Right renal pelvis (tissue), 4 donors: ENCODE results near the gene NME8. TPM values are rescaled to one million over a fixed set of nuclear protein-coding genes. Genes with fewer than 3 reads are reported as not detected.
"Not testable (repeated sequence)": the region's sequence is repeated elsewhere in the genome, so short reads cannot be mapped to it uniquely, and the experiment has no call there.

Experiments used
- DNase-seq, 4 donors: peaks; one replicate each; pipeline ENCODE4 v3.0.0-alpha.2; 2013; ENCODE audit warnings: low read depth in 4 of 4, low spot score in 3 of 4, missing footprints in 1 of 4
- polyA plus RNA-seq, 4 donors: library from polyadenylated mRNA; unstranded; fragments of 120-200 nt; gene quantifications; one replicate each; pipeline ENCODE4 v1.2.1, GENCODE V29; 2013; ENCODE audit not compliant: insufficient read length in 4 of 4

The NME8 gene, protein sequence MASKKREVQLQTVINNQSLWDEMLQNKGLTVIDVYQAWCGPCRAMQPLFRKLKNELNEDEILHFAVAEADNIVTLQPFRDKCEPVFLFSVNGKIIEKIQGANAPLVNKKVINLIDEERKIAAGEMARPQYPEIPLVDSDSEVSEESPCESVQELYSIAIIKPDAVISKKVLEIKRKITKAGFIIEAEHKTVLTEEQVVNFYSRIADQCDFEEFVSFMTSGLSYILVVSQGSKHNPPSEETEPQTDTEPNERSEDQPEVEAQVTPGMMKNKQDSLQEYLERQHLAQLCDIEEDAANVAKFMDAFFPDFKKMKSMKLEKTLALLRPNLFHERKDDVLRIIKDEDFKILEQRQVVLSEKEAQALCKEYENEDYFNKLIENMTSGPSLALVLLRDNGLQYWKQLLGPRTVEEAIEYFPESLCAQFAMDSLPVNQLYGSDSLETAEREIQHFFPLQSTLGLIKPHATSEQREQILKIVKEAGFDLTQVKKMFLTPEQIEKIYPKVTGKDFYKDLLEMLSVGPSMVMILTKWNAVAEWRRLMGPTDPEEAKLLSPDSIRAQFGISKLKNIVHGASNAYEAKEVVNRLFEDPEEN
- polyA plus RNA-seq: under 1 TPM in 3 of 4 donors, not detected in 1; 0.17 to 0.26 (median 0.18) TPM

DNA sequence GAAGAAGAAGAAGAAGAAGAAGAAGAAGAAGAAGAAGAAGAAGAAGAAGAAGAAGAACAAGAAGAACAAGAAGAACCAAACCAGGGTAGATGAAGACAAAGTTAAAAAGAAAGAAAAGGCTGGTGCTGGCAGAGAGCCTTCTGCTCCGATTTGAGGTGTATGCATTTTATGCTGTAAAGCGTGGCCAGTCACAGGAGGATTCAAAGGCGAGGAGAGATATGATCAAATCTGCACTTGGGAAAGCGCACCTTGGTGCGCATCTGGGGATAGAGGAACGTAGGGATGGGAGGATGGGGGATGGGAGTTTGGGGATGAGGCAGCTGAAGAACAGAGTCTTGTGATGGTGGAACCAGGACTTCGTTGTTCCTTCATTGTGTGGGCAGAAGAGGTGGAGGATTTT is at the start of gene NME8:
TSS of gene NME8 (plus strand) at position 301 of the 400 bp plus-strand sequence. CDS start 1,670 bp downstream, outside the sequence.
- DNase-seq: no peak

DNA sequence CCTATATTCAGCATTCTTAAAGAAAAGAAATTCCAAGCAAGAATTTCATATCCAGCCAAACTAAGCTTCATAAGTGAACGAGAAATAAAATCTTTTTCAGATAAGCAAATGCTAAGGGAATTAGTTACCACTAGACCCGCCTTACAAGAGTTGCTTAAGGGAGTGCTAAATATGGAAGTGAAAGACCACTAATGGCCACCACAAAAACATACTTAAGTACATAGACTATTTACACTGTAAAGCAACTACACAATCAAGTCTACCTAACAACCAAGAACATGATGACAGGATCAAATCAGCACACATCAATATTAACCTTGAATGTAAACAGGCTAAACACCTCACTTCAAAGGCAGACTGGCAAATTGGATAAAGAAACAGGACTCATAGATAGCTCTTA is 42.2 kb upstream of the NME8 start:
- DNase-seq: no peak

DNA sequence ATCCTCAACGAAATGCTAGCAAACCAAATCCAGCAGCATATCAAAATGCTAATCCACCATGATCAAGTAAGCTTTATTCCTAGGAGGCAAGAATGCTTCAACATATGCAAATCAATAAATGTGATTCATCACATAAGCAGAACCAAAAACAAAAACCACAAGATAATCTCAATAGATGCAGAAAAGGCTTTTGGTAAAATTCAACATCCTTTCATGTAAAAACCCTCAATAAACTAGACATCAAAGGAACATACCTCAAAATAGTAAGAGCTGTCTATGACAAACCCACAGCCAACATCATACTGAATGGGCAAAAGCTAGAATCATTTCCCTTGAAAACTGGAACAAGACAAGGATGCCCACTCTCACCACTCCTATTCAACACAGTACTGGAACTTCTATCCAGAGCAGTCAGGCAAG is 36.2 kb upstream of the NME8 start:
- DNase-seq: not testable (repeated sequence)

DNA sequence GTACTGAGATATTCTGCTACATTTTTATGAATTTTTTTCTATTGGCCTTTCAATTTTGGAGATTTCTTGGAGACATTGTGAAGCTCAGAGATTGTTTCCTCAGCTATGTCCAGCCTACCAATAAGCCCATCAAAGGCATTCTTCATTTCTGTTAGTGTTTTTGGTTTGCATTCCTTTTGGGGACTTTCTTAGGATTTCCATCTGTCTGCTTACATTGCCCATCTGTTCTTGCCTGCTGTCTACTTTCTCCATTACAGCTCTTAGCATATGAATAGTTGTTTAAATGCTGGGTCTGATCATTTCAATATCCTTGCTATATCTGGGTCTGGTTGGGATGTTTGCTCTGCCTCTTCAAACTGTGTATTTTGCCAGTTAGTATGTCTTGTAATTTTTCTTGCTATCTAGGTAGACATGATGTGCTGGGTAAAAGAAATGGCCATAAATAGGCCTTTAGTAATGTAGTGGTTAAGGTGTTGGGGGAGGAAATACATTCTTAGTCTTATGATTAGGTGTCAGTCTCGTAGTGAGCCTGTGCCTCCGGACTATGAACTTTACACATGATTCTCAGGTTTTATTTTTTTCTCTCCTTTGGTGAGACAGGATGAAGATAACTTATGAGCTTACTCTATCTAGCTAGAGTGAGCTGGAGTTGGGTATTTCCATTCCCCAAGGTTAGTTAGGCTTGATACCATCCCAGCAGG is 32.6 kb upstream of the NME8 start:
- DNase-seq: no peak

DNA sequence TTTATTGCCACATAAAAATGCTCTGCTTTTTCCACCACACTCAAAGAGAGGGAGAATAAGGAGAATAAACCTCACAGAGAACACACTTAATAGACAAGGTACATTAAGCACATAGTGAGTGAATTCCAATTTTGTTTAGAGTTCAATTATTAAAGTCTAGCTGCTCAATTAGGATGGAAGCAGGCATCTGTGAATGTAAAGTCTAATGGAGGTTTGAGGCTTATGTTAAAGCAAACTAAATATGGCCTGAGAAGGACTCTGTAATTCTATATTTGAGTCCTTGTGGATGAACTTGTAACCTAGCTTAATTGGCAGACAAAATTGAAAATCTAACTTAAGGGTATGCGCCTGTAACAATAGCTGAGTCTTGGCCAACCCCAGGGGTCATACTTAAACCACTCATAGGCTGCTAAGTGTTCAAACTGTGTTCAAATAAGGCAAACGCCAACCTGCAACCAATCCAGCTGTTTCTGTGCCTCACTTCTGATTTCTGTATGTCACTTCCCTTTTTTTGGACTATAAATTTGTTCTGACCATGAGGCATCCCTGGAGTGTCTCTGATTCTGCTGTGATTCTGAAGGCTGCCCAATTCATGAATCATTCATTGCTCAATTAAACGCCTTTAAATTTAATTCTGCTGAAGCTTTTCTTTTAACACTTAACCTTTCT is 31.3 kb upstream of the NME8 start:
- no peak for DNase-seq

DNA sequence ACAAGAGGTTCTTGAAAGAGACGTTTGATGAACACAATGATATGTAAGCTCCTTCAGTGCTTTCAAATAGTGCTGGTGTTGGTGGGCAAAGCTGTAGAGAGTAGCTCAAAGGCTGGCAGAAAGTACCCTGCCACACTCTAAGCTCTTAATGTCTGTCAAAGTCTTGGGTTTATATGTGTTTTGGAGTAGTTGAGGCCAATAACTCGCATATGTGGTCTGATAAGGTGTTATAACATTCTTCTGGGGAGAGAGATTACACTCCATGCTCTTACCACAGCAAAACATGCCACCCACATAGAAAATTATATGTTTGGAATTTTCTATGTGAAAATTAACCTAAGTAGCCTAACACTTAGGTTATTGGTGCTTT is 30.8 kb upstream of the NME8 start:
- no peak for DNase-seq

DNA sequence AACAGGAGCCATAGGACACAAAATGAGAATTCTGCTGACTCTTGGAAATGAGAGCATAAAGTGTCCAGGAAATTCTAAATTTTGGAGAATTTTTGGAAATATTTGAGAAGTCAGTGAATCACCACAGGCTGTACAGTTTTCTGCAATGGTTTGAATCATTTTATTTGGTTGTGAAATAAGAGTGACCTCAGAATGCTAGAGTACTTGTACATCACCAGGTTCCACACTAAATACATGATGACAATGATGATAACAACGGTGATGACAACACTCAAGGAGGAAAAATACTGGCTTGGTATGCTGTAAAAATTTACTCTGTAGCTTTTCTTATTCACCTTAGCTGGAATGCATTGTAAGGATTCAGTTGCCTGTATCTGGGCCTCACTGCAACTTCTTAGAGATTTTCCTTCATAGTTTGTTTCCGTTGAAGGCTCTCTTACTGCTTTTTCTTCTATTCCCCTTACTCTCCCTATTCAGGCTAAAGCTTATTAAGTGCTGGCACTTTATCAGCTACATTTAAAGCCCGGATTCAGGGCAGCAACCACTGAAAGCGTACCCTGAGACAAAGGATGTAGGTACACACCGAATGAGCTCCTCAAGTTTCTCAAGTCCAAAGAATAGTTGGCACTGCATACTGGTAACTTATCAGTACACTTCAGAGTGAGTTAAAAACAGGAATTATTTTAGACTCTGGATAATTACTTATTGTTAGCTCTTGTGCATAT is 30.2 kb upstream of the NME8 start:
- DNase-seq: no peak

DNA sequence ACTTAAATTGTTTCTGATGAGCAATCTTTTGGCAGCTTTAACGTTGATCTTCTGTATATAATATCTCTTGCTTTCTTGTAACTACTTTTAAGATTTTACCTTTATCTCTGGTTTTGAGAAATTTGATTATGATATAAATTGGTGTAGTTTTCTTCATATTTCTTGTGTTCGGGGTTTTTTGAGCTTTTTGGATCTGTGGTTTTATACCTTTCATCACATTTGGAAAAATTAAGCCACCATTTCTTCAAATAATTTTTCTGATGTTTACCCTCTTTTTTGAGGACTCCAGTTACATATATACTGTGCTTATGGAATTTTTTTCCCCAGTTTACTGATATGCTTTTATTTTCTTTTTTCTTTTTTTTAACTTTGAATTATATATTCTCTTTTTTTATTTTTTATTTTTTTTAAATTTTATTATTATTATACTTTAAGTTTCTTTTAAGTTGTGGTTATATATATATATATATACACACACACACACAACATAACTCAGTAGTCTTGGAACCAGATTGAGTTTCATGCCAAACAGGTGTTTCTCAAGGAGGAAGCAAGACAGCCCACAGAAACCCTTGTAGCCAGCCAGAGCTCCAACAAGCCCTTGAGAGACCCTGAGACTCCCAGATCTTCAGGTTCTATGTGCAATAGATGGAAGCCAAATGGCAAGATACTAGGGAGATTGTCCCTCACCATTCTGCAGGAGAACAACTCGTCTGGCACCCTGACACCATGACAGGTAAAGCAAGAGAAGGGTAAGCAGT is 27.5 kb upstream of the NME8 start:
- no peak for DNase-seq

DNA sequence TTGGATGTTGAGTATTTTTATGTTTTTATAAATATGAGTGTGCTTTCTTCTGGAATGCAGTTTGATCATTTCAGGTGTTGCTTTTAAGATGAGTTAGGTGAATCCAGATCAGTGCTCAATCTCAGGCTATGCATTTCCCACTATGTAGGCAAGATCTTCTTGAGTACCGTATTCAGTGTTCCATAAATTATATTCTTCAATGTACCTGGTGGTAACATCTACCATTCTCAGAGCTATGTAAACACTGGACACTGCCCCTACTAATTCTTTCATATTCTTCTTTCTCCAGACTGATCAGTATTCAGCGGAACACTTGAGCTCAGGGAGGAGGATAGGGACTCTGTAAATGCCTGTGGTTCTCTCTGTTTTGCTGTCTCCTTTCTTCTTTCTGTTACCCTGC is 25.5 kb upstream of the NME8 start:
- DNase-seq: no peak

DNA sequence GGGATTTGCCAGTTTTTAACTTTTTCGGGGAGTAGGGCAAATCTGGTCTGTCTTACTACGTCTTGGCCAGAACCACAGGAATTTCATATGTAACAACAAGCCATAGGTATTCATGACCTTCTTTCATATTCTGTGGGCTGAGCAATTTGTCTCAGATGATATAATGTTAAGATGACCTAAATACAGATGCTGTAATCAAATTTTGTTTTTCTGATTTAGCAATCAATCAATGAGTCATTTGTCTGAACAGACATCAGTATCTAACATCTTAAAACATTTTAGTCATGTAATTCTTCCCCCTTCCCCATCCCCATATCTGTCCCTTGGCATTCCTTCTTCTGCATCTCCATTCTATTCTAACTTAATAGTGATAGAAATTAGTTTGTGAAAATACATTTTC is 24.8 kb upstream of the NME8 start:
- no peak for DNase-seq

DNA sequence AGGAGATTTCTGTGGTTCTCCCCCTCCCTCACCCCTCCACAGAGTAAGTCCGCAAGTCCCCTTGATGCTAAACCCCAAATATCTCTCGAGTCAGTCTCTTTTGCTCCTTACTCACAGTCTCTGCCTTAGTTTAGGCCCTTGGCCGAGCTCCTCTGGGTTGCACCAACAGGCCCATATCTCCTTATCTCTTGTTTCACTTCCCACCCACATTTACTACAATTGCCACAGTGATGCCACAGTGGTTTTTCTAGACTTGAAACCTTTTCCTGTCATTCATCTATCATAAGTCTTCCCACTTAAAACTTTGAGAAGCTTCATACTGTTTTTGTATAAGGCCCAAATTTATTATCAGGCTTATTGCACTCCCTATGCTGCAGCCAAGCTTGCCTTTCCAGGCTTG is 23.4 kb upstream of the NME8 start:
- no peak for DNase-seq

DNA sequence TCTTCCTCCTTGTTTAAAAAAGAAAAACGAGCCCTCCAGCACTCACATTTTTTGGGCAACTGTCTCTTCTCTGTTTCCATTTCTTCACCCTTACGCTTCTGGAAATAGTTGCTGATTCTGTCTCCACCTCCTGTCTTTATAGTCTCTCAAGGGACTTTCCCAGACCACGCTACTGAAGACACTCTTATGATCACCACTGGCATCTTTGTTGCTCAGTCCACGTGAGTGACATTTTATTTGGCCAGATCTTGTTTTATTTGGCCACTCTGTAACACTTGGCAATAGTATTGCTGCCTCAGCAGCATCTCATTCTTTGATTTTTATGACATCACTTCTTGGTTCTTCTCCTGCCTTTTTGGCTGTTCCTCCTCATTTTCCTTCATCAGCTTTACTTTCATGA is 21.6 kb upstream of the NME8 start:
- no peak for DNase-seq

DNA sequence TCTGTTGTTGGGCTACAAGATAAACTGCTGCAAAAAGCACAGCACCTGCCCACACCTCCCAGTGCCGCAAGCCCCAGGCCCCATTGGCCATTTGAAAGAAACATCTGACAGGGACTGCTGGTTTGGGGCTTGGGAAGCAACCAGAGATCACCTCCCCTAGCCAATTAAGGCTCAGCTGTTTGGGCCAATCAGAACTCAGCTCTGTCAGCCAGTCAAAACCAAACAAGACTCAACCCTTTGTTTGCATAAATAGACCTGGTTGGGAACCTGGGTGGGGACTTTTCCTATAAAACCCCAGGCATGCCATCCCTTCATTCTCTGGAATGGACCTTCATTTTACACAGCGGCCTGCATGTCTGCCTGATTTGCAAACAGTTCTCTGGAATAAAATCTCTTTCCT is 17.2 kb upstream of the NME8 start:
- DNase-seq: no peak

DNA sequence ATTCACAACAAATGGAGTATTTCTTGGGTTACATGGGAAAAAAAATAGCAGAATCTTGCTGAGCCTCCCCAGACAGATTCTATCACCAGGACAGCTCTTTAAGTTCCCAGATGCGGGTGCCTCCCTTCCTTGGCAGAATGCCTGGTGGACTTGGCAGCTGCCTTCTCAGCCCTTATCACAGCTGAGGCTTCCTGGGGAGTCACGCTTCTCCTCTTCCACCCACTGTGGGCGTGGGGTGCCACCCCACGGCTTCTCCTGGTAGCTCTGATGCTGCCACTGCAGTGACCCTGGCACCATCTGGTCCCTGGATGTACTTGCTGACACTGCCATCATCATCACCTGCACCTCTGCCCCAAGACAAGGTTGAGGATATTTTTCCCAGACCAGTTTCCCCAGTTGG is 16.2 kb upstream of the NME8 start:
- peak in 1 of 4 donors; percentile 6 for DNase-seq

DNA sequence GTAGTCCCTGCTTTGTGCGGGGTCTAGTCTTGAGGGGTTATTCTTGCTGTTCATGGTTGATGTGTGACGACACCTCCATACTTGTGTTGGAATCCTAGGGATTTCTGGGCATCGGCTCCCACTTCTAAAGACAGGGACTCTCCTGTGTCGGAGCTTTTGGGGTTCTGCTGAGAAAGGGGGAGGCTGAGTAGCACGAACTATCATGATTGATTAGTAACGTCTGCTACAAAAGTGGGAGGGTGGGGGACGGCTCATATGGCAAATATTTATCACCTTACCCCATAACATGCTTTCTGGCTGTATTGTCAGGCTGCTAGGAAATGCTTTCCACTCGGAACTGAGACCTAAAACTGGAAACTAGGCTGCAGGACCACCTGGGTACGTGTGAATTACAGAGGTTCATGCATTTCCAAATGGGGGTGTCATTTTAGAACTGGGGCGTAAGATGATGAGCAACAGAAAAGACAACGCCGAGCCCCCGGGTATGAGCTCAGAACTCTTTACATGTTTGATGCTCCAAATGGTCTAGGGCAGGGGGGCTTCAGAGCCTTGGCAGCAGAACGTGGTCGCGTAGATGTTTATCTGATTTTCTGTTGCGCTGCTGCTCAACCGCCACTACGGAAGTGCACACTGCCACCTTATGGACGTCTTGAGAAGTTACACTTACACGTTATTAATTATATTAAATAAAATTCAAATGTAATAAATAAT is 15.1 kb upstream of the NME8 start:
- DNase-seq: peak; percentile 21 to 43 (median 28)

DNA sequence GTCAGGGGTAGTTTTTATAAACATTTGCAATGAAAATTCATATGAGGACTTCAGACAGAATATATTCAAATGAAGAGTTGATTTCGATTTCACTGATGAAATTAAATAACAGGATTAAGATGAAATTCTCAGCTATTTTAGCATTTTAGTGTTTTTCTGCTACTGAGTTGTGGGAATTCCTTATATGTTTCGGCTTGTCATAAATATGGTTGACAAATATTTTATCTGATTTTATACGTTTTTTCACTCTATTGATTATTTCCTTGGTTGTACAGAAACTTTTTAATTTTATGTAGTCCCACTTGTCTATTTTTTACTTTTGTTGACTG is 14.6 kb upstream of the NME8 start:
- no peak for DNase-seq

DNA sequence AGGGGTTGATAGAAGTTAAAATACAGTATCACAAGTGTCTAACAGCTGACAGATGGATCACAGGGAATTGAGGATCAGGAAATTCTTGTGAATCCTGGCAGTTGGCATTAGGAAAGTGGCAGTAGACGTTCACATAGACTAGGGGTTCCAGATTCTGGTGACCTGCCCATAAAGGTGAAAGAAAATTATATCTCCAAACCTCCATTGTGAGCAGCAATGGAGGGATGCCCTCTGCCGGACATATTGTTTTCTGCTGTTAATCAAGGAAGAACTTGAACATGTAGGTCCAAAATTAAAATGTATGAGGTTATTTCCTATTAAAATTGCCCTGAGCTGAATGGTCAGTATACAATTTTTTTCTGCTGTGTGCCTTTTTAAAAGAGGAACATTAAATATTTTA is 5.1 kb downstream of the NME8 start:
- no peak for DNase-seq

DNA sequence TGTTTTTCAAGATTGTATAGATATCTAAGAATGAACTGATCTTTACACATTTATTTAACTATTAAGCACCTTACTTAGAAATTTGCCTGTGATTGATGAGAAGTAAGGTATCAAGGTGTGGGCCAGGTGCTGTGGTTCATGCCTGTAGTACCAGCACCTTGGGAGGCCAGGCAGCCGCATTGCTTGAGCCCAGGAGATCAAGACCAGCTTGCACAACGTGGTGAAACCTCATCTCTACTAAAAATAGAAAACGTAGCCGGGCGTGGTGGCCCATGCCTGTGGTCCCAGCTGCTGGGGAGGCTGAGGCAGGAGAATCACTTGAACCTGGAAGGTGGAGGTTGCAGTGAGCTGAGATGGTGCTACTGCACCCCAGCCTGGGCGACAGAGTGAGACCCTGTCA is 33.7 kb downstream of the NME8 start:
- DNase-seq: no peak

DNA sequence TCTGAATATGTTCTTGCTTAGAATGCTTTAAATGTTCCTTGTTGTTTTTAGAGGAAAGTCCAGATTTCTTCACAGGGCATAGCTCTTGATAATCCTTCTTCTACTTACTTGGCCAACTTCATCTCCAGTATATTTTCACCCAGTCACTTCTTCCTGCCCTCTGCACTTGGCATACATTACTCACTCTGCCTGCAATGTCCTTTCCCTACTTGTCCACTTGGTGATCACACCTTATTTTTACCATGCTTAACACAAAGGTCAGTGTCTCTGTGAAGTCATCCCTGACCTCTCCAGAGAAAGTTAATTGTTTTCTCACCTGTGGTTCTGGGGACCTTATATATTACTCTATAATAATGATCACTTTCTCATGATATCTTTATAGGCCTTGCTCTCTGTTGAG is 45.0 kb downstream of the NME8 start:
- DNase-seq: no peak
